ENCODE data around the gene CNOT11. TPM values are rescaled to one million over a fixed set of nuclear protein-coding genes. Genes with fewer than 3 reads are reported as not detected.

Gene CNOT11
- total RNA-seq, 1 donor from 2014 or later = 32.5 TPM

DNA sequence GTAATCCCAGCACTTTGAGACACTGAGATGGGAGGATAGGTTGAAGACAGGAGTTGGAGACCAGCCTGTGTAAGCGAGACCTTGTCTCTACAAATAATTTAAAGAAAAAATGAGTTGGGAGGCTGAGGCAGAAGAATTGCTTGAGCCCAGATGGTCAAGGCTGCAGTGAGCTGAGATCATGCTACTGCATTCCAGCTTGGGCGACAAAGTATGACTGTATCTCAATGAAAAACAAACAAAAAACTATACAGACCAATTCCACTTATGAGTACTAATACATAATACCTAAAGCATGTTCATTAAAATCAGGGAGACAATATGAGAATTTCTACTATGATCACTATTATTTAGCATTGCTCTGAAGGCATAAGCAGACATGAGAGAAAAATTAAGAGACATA is 43.2 kb downstream of the CNOT11 start:
- DNase-seq (ENCODE audit: low spot score in 2 of 2) = no peak
- Histone ChIP-seq H3K27ac (no peak overlapping the region), H3K9me3 (no peaks in the 10 kb centered on the region), H3K4me1 (peaks cover 0 to 11% of the 10 kb centered on the region in 2 donors), H3K4me3 (no peak overlapping the region), H3K36me3 (peaks cover 16 to 22% of the 10 kb centered on the region in 2 donors), H3K27me3 (no peaks in the 10 kb centered on the region)
- intact Hi-C loops (cut with DNase I) = no loop called here
- TF ChIP-seq, protein P1, sequence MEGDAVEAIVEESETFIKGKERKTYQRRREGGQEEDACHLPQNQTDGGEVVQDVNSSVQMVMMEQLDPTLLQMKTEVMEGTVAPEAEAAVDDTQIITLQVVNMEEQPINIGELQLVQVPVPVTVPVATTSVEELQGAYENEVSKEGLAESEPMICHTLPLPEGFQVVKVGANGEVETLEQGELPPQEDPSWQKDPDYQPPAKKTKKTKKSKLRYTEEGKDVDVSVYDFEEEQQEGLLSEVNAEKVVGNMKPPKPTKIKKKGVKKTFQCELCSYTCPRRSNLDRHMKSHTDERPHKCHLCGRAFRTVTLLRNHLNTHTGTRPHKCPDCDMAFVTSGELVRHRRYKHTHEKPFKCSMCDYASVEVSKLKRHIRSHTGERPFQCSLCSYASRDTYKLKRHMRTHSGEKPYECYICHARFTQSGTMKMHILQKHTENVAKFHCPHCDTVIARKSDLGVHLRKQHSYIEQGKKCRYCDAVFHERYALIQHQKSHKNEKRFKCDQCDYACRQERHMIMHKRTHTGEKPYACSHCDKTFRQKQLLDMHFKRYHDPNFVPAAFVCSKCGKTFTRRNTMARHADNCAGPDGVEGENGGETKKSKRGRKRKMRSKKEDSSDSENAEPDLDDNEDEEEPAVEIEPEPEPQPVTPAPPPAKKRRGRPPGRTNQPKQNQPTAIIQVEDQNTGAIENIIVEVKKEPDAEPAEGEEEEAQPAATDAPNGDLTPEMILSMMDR (IDR thresholded peaks at IDR 0.05) = no peak

- intact Hi-C loops (cut with DNase I) = no loop called here
- DNase-seq (ENCODE audit: low spot score in 2 of 2) = no peak
- H3K36me3 ChIP-seq = peaks cover 13 to 22% of the 10 kb centered on the region in 2 donors
- no peak overlapping the region for H3K4me3 ChIP-seq
- H3K9me3 ChIP-seq = no peaks in the 10 kb centered on the region
- H3K4me1 ChIP-seq = peaks cover 0 to 11% of the 10 kb centered on the region in 2 donors
- TF ChIP-seq, protein P1 (IDR thresholded peaks at IDR 0.05) = no peak
- no peak overlapping the region for H3K27ac ChIP-seq
- H3K27me3 ChIP-seq = no peaks in the 10 kb centered on the region
These were observed 43.7 kb downstream of the CNOT11 start for GRCh38 chr2:101296371-101296770.

DNA sequence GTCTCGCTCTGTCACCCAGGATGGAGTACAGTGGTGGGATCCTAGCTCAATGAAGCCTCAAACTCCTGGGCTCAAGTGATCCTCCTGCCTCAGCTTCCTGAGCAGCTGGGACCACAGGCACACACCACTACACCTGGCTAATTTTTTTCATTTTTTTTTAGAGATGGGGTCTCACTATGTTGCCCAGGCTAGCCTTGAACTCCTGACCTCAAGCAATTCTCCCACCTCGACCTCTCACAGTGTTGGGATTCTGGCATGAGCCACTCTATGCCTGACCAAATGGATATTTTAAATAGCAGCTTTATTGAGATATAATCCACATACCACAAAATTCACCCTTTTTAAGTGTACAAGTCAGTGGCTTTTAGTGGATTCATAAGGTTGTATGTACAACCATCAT is 44.7 kb downstream of the CNOT11 start:
- peaks cover 0 to 13% of the 10 kb centered on the region in 2 donors for H3K4me1 ChIP-seq
- no peaks in the 10 kb centered on the region for H3K27me3 ChIP-seq
- TF ChIP-seq, protein P1 (IDR thresholded peaks at IDR 0.05) = no peak
- H3K27ac ChIP-seq = no peak overlapping the region
- no peak for DNase-seq (ENCODE audit: low spot score in 2 of 2)
- H3K4me3 ChIP-seq = no peak overlapping the region
- no peaks in the 10 kb centered on the region for H3K9me3 ChIP-seq
- intact Hi-C loops (cut with DNase I) = no loop called here
- peaks cover 7 to 14% of the 10 kb centered on the region in 2 donors for H3K36me3 ChIP-seq

DNA sequence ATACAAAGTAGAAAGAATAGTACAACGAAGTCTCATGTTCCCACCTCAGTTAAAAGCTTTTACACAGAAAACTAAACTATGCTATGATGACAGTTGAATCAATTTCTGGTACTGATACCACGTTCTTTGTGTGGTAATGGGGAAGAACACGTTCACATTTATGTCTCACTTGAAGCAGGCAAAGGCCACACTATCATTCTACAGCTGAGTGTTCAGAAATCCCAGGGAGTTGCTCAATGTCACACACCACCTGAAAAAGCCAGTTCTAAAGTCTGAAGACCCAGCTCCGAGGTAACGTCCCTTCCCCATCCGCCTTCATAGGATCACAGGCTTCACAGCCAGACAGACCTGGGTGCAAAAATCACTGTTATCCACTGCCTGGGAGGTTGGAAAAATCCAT is 46.9 kb downstream of the CNOT11 start:
- Histone ChIP-seq H3K4me1 (peaks cover 0 to 22% of the 10 kb centered on the region in 2 donors), H3K36me3 (peaks cover 0 to 3% of the 10 kb centered on the region in 2 donors), H3K4me3 (no peak overlapping the region), H3K9me3 (no peaks in the 10 kb centered on the region), H3K27me3 (no peaks in the 10 kb centered on the region), H3K27ac (no peak overlapping the region)
- intact Hi-C loops (cut with DNase I) = loop anchor here (10.0 kb wide), 1 partner anchor 145 kb away; the partner anchor contains the start of gene TBC1D8
- TF ChIP-seq, protein P1 (IDR thresholded peaks at IDR 0.05) = no peak
- no peak for DNase-seq (ENCODE audit: low spot score in 2 of 2)

DNA sequence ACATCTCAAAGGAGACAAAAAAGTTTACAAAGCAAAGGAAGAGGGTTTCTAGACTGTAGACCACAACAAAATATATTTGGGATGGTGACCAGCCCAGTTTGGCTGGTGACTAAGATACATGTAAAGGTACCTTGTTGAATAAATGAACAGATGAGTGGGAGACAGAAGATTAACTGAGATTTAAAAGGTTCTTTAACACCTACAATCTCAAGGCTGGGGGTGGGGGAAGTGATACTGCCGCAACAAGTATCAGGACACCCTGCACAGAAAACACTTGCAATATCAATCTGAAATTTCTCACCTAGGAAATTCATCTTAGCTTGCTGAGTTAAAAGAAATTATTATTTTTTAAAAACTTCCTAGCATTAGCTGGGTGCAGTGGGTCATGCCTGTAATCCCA is 47.5 kb downstream of the CNOT11 start:
- Histone ChIP-seq H3K4me3 (no peak overlapping the region), H3K27ac (no peak overlapping the region), H3K36me3 (peaks cover 0 to 3% of the 10 kb centered on the region in 2 donors), H3K9me3 (no peaks in the 10 kb centered on the region), H3K4me1 (peaks cover 0 to 24% of the 10 kb centered on the region in 2 donors), H3K27me3 (no peaks in the 10 kb centered on the region)
- intact Hi-C loops (cut with DNase I) = loop anchor here (10.0 kb wide), 1 partner anchor 145 kb away; the partner anchor contains the start of gene TBC1D8
- TF ChIP-seq, protein P1 (IDR thresholded peaks at IDR 0.05) = no peak
- no peak for DNase-seq (ENCODE audit: low spot score in 2 of 2)

DNA sequence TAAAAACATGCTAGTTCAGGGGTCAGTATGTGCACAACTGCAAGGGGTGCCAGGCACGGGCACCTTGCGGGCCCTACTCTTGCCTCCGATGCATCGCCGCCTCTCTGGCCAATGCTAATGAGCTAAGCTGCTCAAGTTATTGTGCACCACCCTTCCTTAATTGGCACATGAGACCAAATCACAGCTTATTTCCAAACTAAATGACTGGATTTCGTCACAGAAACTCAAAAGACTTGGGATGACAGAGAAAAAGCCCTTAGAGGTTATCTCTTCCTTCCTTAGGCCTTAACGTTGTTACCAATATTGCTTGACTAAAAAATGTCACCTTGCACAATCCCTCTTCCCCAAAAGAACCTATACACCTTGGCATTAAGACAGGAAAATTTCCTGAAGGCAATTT is 48.1 kb downstream of the CNOT11 start:
- Histone ChIP-seq H3K27me3 (no peaks in the 10 kb centered on the region), H3K9me3 (no peaks in the 10 kb centered on the region), H3K4me1 (peaks cover 1 to 28% of the 10 kb centered on the region in 2 donors), H3K36me3 (peaks cover 0 to 3% of the 10 kb centered on the region in 2 donors), H3K4me3 (no peak overlapping the region), H3K27ac (no peak overlapping the region)
- TF ChIP-seq, protein P1 (IDR thresholded peaks at IDR 0.05) = no peak
- intact Hi-C loops (cut with DNase I) = loop anchor here (10.0 kb wide), 1 partner anchor 146 kb away; the partner anchor contains the start of gene TBC1D8
- no peak for DNase-seq (ENCODE audit: low spot score in 2 of 2)

Data from ascending aorta (tissue), 2 donors.